GM08714 (cell line): ENCODE data around the gene HDAC9.

Experiments
- H3K4me3 ChIP-seq: fragments of 200-500 bp; sonication (Bioruptor generic); 2 replicates; pipeline ENCODE4 v1.5.1; 2014; ENCODE audit warnings: mild to moderate bottlenecking, low read length, inconsistent platforms
- ZNF274 ChIP-seq: IDR thresholded peaks from 2 replicates; pipeline ENCODE4 v1.6.1; 2012; ENCODE audit warnings: mild to moderate bottlenecking, low read depth, low read length

The HDAC9 gene

DNA sequence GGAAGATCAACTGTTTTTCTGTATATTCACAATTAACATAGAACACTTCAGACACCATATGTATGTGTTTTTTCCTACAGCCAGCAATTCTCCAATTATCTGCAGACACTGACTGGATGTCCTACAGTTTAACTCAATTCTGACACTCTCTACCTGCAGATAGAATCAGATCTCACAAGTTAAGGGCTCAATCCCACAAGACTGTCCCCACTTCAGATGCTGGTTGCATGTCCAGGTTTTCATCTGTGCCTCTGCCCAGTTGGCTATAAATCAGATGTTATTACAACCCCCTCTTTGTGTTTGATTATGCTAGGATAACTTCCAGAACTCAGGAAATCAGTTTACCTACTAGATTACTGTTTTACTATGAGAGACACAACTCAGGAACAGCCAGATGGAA lies 326.0 kb downstream of the HDAC9 start:
- no peak overlapping the region for H3K4me3 ChIP-seq
- TF ChIP-seq ZNF274: no peak

DNA sequence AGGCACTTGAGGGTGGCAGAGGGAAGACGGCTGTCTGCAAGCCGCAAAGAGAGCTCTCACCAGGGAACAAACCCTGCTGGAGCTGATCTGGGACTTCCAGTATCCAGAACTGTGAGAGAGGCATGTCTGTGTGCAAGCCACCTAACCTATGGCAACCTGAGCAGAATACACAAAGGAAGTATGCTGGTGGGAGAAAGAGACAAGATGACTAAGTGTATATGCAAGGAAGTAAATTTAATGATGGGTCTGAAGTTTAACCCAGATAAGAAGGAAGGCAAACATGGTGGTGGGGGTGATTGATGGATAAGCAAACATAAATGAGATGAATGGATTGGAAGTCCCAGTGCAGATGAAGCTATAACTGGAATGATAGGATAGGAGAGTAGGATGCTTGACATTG lies 328.6 kb downstream of the HDAC9 start:
- H3K4me3 ChIP-seq: no peak overlapping the region
- no peak for TF ChIP-seq ZNF274

DNA sequence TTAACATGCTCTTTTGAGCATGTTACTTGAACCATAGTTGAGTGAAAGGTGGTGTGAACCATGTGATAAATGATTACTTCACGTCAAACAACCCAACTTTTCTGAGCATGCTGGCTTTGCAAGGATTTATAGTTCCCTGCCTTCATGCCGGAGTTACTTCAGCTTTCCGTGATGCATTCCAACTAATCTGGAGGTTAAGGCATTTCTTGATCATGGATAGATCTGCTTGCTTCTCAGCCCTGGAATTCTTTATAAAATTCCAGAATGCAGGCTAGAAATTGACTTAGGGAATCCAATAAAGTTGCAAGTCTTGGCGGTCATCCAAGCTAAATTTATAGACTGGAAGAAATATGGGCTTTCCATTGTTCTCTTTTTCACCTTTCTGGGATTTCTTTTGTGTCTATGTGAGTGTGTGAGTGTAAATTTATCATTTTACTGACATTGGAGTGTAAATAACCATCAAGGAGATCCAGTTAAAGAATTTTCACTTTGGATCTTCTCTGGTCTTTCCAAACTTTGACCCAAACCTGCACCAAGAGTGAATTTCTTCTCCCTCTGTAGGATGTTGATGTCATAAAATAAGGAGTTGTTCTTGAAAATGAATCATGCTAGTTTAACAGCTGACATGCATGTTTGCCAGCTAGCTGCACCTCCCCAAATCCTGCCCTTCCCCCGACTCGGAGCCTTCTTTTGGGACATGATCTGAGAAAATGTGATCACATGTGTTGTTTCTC lies 332.9 kb downstream of the HDAC9 start:
- TF ChIP-seq ZNF274: no peak
- no peak overlapping the region for H3K4me3 ChIP-seq

DNA sequence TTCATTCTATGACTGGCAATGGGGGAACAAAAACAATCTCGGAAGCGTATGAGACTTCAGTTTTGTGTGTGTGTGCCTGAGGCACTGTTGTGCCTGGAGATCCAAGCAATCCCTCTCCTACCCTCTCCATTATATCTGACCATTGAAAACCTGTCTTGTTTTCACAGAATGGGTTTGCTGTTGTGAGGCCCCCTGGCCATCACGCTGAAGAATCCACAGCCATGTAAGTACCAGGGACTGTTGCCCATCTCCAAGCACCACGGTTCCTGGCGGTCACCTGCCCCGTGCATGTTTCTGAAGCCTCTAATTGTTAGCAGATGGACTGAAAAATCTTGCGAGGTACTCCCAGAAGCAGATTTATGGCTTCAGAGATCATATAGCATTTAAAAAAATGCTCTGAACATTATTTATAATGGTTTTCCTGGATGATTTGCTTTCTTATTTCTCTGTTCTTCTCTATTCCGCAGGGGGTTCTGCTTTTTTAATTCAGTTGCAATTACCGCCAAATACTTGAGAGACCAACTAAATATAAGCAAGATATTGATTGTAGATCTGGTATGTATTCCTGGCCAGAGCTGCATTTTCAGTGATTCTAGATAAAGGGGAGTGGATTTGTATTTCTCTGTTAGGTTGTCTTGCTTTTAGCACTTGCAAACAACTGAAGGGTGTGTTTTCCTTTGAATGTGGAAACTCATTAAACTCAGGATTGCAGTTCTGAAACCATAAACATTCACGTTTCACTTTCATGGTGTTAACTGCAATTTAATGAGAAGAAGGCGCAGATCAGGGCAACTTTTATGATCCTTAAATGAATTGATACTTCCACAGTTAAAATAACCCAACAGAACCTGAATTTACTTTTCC lies 333.7 kb downstream of the HDAC9 start:
- TF ChIP-seq ZNF274: no peak
- H3K4me3 ChIP-seq: no peak overlapping the region

DNA sequence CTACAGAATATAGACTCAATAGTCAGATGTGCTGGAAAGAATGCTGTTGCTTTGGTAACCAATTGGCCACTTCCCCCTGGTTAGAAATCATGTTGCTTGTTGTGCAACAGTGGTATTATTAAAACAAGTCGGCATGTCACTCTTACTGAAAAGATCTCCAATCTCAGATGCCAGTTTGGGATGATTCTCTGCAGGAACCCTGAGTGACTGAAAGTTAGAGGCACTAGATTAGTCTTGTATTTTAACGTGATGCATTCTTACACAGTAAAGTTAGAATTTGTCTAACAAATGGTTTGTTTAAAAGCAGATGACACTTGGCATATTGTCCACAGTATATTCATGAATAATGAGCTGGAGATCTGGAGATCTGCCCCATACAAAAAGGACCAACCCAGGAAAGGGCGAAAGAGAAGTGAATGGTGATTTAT lies 334.3 kb downstream of the HDAC9 start:
- no peak overlapping the region for H3K4me3 ChIP-seq

DNA sequence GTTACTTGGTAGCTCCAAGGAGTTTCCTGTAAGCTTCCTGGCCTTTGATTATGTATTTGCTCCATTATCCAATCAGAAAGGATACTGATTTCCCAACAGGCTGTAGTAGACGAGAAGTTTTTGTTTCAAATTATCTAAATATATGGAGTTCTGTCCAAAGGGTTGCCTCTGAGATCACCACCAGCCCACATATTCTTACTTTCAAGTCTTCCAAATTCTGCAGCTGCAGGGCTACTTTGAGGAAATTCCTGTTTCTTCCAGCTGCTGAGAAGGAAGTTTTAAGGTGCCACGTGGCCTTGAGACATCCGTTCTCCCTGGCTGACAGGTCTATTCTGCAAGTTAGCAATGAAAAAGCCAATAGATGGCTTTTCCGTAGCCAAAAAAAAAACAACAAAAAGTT lies 335.9 kb downstream of the HDAC9 start:
- no peak overlapping the region for H3K4me3 ChIP-seq
- no peak for TF ChIP-seq ZNF274

More for the DNA sequence above, 334.3 kb downstream of the HDAC9 start:
- TF ChIP-seq ZNF274: no peak

DNA sequence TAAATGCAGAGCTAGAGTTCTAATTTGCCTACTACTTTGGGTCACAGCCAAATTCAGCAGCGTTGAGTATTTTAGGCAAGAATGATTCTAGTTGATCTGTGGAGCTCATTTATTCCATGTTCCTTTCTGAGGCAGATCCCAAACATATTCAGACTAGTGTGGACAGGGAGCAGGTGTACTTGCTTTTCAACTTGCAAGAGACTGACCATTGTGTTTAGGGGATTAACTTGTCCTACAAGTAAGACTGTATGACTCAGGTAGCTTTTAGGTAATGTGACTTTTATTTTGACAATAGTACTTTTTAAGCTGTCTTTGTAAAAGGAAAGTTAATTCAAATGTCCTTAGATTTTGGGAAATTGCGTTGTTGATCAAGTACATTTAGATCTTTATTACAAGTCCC lies 336.4 kb downstream of the HDAC9 start:
- no peak overlapping the region for H3K4me3 ChIP-seq
- no peak for TF ChIP-seq ZNF274

DNA sequence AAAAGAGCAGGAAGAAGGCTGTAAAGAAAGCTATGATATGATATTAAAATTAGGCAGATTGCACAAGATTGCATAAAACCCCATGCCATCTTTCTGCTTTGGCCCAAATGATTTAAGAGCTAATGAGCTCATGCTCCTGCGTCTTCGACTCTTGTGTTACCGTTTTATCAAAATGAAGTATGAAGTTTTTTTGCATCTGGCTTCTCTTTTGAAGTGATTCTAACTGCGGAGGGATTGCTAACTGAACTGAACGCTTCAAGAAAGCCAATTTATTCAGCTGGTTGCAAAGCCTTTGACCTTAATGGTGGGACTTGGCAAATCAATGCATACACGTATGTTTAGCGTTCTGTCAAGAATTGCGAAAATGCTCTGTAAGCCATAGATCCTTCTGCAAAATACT lies 339.0 kb downstream of the HDAC9 start:
- H3K4me3 ChIP-seq: no peak overlapping the region
- TF ChIP-seq ZNF274: no peak

DNA sequence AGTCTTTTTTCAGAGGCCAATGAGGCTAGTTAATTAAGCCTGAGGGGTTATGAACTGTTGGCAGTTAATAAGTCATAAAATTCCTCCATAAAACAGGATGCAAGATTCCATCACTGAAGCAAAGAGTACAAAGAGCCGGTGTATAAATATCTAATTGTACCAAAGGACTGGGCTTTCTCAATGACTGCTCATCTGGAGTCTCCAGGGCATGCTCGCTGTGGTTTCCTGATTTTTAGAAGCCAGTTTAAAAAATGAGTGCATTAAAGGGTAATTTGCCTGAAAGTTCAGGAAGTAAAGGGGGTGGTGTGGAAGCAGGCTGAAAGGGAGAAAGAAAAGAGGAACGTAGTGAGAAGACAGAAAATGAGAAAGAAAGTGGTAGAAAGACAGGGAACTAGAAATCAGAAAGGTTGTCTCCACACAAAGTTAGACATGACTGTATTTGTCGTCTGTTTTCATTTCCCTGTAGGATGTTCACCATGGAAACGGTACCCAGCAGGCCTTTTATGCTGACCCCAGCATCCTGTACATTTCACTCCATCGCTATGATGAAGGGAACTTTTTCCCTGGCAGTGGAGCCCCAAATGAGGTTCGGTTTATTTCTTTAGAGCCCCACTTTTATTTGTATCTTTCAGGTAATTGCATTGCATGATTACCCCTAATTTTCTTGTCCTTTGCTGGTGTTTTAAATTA lies 339.6 kb downstream of the HDAC9 start:
- TF ChIP-seq ZNF274: no peak
- H3K4me3 ChIP-seq: no peak overlapping the region

DNA sequence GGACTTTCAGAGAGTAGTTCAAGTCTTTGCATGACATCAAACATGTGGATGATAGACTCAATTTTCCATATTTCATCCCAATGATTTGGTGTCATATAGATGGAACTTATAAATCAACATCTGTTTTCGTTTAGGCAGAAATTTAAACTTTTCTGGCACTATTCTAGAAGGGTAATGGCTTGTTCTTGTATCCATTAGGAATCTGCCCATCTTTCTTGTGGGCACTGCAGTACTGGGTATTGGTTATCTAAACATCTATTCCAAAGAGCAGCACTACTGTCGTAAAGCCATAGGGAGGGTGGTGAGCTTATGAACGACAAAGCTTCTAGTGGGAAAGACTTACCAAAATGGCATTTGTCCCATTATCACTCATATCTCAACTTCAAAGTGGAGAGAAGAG lies 348.4 kb downstream of the HDAC9 start:
- no peak for TF ChIP-seq ZNF274
- H3K4me3 ChIP-seq: no peak overlapping the region

DNA sequence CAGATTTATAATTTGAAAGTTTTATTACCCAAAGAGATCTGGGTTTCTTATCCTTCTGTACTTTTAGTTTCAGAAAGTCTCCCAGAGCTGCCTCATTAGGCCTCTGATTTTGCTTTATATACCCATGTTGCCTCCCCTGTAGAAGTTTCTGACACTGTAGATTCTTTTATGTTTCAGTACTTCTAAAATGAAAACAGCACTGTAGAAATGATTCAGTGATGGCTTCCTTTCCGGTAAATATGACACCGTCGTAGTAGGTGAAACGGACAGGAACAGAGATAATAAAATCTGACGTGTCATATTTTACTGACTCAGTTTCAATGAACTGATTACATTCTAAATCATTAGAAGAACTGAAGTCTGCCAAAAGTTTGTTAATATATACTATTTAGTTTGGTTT lies 349.2 kb downstream of the HDAC9 start:
- no peak for TF ChIP-seq ZNF274
- no peak overlapping the region for H3K4me3 ChIP-seq

DNA sequence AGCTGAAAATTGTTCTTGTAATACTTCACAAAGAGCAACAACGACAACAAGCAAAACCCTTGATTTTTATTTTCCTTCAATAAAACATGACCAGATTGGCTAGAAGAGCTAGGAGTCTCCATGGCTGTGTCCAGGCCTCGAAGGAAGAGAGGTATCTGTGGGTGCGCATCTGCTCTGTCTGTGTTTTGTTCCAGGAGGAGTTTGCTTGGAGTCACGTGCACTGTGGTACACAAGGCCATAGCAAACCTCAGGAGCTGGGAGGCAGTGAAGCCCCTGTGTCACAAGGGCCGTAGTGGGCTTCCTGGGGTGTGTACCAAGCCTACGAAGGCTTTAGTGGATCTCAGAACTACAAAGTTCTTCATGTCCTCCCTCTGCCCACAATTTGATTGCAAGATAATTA lies 350.2 kb downstream of the HDAC9 start:
- no peak for TF ChIP-seq ZNF274
- no peak overlapping the region for H3K4me3 ChIP-seq

DNA sequence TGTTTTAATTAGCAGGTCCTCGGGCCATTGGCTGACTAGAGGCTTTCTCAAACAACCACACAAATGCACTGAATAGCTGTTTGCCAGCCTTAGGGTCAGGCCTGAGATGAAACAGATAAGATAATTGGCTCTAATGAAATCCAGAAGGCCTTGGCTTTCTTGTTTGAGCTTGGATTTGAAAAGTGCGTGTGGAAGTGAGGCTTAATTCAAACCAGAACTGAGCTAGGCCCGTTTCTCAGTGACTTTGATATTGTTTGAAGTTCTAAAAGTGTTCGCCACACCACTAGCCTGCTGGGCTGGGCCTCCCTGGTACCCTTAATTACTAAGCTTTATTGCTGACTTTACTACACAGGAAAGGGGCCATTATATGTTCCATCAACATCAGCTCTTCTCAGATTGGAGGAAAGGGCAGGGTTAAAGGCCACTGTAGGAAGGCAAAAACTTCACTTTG lies 351.2 kb downstream of the HDAC9 start:
- TF ChIP-seq ZNF274: no peak
- no peak overlapping the region for H3K4me3 ChIP-seq

DNA sequence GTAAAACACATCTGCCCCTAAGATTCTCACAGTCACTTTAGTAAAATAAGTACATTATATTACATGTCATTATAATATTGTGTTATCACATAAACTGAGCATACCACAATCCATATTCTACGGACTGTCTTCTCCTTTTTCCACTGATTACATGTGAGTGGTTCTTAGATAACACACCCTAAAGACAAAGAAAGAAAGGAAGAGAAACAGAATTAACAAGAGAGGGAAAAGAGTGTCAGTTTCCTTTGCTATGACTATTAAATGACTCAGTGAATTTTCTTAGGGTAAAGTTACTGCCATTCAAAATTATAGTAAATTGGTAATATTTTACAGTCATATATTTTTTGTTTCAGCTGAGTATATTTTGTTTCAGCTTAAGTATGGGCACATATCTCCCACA lies 353.6 kb downstream of the HDAC9 start:
- H3K4me3 ChIP-seq: no peak overlapping the region
- no peak for TF ChIP-seq ZNF274

DNA sequence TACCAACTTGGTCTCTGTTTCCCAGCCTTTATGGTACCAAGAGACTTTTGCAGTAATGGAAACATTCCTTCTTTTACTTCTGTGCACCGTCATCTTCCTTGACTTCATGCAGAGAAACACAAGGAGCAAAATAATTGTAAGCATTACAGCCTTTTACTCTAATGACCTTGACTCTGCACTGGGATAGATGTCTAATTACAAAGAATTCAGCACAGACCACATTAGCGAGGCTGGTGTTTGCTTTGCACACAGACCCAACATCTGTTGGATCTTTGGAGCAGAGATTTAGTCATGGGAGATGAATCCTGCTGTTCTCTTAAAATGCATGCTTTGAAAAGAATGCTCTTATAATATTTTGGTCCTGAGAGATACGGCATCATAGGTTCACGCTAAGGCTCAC lies 360.2 kb downstream of the HDAC9 start:
- TF ChIP-seq ZNF274: no peak
- no peak overlapping the region for H3K4me3 ChIP-seq

DNA sequence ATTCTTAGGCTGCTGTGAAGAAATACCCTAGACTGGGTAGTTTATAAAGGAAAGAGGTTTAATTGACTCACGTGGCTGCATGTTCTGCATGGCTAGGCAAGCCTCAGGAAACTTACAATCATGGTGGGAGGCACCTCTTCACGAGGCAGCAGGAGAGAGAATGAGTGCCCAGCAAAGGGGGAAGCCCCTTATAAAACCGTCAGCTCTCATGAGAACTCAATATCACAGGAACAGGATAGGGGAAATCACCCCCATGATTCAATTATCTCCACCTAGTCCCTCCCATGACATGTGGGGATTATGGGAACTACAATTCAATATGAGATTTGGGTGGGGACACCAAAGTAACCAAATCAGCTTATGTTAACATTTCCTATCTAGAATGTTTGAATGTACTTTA lies 362.7 kb downstream of the HDAC9 start:
- no peak for TF ChIP-seq ZNF274
- no peak overlapping the region for H3K4me3 ChIP-seq
